HG03108 (cell line): ENCODE measurements around the gene CCDC12.

Experiments used
- ATAC-seq: cut with Tn5 transposase; IDR thresholded peaks from one replicate; pipeline ENCODE4 v1.9.1; 2021; ENCODE audit warnings: moderate library complexity; ENCODE audit not compliant: unreplicated experiment

The CCDC12 gene

DNA sequence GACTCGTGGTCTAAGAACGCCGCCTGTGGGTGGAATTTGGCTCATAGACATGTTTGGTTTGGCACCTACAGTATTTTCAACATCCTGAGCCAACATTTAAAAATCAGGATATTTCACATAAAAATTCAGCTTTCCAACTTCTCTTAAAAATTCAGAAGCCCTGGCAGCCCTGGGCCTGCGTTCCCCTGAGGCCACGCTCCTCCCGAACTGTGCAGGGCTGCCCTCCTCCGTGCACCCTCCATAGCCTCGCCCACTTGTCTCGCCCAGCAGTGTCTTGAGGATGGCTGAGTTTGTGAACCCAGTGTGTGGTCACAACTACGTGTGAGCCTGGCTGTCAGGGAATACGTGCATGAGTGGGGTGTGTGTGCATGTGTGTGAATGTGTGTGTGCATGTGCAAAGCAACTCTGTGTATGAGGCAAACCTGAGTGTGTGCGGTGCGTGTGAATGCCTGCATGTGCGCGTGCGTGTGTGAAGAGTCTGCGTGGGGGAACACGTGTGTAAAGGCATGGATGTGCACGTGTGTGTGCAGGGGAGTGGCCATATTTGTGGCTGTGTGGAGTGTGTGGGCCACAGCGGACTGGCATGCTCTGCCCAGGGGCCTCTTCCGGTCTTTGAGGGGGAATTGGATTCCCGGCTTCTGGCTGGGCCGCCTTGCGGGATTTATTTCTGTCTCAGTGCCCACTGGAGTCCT lies 68.1 kb downstream of the CCDC12 start:
- ATAC-seq, result no peak

DNA sequence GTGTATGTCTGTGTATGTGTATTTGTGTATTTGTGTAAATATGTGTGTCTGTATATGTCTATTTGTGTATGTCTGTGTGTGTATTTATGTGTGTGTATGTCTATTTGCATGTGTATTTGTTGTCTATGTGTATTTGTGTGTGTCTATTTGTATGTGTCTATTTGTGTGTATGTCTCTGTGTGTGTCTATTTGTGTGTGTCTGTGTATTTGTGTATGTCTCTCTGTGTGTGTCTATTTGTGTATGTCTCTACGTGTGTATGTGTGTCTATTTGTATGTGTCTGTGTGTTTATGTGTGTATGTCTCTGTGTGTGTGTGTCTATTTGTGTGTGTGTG lies 68.6 kb downstream of the CCDC12 start:
- ATAC-seq, result no peak

DNA sequence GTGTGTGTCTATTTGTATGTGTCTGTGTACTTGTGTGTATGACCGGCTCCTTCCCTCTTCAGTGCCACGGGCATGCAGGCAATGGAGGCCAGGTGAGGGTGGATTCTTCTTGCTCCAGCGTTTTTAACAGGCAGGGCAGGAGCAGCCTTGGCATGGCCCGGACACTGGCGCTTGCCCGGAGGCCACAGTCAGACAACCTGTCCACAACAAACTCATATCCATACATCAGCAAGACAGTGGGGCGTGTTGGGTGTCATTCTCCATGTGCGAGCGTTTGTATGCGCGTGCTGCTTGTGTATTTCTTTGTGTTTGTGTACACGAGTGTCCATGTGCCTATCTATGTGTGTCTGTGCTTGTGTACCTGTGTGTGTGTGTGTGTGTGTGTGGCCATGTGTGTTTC lies 69.3 kb downstream of the CCDC12 start:
- no peak for ATAC-seq

DNA sequence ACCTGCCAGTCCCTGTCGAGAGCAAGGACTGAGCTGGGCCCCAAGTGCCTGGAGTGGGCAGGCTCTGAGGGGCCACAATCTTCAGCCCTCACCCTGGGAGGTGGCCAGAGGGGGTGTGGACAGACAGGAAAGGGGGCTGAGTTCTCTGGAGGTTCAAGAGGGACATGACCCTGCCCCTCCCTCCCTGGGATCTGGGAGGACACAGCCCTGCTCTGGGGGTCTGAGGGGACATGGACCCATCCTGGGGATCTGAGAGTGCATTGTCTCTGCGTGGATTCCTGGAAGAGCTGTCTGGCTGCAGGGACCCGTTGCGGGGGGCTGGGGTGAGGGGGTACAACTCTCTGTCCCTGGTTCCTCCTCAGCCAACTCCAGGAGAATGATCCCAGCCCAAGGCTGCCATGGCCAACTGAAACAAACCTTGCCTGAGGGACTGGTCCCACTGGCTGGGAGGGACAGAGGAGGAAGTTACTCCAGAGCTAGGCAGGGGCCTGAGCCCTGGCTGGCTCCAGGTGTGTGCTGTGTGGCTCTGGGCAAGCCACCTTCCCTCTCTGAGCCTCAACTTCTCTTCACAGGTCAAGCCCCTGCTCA lies 70.0 kb downstream of the CCDC12 start:
- no peak for ATAC-seq

DNA sequence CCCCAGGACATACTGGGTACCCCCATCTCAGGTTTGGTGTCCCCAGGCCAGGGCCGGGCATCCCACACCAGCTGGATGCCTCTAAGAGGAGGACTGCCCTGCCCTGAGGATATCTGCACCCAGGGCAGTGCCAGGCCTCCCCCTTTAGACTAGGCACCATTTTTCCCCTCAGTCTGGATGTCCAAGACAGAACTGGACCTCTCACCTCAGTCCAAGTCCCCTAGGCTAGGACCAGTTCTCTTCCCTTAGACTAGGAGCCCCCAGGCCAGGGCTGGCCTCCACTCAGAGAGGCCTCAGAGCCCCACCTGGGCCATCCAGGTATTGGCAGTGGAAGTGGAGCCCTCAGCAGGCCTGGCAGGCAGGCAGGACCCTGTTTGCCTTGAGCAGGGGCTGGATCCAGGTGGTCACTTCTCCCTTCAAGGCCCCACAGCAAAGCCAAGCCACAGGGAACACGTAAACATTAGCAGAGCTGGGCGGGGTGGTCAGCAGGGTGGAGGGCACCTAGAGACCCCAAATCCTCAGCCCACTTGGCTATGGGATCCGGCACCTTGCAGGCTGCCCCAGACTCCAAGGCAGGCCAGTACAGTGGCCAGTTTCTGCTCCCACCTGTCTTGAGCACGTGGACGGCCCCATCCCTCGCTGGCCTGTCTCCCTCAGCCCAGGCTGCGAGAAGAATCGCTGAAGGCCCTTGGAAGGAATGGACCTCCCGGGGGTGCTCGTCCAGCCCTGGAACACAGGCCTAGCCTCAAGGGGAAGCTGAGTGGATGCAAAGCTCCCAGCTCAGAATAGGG lies 70.7 kb downstream of the CCDC12 start:
- ATAC-seq, result no peak

DNA sequence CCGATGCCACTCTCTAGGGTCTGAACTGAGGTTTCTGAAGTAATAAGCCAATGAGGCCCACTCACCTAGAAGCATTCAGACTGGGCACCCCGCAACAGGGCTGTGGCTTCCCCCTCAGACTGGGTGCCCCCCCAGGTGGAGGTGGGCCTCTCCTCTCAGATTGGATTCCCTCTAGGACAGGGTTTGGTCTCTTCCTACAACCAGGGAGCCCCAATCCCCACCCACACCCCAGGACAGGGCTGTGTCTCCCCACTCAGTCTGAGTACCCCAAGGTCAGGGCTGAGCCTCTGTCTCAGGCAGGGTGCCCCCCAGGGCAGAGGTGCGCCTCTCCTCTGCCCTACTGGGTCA lies 71.4 kb downstream of the CCDC12 start:
- ATAC-seq, result no peak

DNA sequence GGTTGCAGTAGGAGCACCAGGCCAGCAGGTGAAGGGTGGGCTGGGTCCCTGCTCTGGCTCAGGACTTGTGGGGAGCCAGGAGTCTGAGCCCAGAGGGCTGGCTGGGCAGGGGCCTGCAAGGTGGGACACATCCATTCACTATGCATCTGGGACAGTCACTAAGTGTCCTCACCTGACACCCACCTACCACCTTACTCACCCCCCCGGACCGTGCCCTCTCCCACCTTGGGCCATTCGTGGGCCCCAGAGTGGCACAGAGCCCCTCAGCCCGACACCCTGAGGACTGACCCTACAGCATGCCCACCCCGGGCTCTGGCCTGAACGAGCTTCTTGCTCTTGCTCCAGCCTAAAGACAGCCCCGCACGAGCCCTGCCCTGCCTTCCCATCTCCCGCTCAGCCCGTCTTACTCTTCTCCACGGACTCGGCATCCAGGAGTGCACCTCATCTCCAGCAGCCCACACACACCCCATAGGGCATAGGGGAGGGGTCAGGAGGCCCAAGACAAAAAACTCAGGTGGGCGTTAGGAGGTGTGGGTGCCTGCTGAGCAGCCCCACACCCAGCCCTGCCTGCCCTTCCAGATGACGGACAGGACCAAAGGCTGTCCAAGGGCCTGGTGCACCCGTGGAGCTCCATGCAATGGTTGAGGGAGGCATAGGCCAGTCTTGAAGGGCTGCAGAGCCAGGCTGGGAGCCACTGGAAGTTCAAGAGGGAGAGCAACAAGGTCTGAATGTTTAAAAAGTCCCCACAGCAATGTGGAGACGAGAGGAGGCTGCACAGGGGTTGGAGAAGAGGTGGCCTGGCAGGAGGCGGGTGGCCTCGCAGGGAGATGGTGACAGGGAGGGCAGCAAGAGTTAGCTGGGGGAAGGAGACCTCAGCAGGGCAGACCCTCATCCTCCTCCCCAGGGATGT lies 72.0 kb downstream of the CCDC12 start:
- no peak for ATAC-seq

DNA sequence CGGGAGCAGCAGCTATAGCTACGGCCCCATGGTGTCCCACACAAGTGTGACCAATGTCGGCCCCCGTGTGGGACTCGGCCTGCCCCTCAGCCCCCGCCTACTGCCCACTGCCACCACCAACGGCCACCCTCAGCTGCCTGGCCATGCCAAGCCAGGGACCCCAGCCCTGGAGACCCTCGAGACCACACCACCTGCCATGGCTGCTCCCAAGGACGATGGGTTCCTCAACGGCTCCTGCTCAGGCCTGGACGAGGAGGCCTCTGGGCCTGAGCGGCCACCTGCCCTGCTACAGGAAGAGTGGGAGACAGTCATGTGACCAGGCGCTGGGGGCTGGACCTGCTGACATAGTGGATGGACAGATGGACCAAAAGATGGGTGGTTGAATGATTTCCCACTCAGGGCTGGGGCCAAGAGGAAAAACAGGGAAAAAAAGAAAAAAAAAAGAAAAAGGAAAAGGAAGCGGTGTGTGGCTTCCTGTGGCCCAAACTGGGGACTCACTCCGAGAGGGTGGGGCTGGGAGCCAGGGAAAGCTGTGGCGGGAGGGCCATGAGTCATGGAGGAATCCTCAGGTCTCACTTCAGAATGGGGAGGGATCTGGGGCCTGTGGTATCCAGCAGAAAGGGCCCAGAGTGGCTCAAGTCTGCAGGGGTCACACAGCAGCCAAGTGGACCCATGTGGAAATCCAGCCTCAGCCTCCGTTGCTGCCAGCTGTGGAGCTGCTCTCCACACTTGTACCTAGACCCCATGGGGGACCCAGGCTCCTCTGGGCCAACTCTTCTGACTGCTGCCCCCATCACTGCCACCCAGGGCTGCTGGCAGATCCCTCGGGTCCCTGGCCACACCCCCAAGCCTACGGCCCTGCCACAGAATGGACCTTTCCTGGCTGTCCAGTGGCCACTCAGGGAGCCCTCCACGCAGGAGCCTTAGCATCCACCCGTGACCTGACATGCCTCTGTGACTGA lies 72.9 kb downstream of the CCDC12 start:
- ATAC-seq, result no peak

DNA sequence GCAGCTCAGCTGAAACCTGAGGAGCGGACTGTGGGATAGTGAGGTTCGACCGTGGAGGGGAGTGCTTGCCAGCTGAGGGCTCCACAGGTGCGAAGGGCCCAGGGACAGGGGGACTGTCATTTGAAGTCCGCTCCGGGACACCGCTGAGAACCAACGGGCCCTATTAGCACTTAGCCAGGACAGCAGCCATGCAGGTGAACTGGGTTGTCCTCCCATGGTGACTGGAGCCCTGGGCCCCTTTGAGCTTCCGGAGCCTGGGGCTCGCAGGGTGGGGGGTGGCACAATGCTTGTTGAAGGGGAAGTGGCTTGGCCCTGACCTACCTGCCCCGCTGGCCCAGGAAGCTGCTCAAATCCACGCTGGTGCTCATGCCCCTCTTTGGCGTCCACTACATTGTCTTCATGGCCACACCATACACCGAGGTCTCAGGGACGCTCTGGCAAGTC lies 74.3 kb downstream of the CCDC12 start:
- no peak for ATAC-seq

DNA sequence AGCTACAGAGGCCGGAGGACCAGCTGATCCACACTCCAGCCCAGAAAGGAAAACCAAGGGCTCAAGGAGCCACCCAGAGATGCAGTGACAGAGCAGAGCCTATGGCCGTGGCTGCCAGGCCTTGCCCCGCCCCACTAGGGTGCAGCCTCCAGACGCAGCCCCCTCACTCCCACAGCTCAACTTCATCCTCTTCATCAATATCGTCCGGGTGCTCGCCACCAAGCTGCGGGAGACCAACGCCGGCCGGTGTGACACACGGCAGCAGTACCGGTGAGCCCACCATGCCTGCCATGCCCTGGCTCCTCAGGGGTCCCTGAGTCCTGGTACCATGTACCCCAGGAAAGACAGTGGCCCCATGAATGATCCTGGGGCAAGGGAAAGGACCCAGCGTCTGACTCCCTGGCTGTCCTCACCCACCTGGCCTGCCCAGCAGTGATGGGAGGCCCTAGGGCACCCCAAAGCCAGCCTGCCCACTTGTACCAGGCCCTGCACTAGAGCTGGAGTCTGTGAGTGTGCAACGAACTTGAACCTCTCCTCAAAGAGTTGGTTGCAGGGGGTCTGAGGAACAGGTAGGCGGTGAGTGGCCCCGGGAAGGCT lies 74.9 kb downstream of the CCDC12 start:
- ATAC-seq, result no peak

DNA sequence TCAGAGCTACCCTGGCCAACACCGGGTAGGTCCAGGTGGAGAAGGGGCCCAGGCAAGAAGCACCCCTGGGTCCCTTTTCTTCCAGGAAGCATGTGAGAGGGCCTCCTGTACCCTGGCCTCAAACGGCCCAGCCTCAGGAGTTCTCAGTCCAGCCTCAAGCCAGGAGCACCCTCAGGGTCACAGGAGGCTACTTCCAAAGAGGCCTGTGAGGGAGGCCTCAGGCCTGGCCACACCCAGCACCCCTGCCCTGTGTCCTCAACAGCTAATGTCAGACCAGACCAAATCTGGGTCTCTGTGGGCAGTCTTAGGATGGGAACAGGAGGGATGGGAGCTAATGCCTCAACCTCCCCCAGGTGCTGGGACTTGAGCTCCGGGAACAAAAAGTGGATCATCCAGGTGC lies 75.5 kb downstream of the CCDC12 start:
- ATAC-seq, result no peak

DNA sequence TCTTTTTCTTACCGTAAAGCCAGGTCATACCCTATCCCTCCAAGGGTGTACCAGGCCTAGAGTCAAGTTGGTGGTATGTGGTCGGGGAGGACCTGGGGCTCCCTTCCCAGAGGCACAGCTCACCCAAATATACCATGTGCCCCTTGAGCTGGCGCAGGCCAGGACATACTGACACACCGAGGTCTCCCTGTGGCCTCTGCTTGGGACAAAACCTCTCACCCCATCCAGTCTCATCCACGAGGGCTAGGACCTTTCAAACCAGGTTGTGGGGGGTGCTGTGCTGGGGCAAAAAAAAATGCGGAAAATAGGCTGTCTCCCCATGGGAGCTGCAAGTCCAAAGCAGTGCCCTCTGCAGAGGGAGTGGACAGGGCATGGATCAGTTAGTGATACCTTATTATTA lies 76.2 kb downstream of the CCDC12 start:
- ATAC-seq, result no peak

DNA sequence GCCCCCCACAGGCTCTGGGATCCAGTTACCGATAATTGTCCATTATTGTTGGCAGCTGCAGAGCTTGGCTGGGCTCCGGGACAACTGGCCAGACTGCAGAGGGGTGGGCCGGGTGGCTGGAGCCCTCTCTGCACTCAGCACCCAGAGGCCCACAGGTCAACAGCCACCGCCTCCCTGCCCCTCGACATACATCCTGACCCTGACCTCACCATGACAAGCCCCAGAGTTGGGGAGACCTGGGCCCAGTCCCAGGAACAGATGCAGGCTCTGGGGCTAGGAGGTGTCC lies 76.6 kb downstream of the CCDC12 start:
- ATAC-seq, result no peak

DNA sequence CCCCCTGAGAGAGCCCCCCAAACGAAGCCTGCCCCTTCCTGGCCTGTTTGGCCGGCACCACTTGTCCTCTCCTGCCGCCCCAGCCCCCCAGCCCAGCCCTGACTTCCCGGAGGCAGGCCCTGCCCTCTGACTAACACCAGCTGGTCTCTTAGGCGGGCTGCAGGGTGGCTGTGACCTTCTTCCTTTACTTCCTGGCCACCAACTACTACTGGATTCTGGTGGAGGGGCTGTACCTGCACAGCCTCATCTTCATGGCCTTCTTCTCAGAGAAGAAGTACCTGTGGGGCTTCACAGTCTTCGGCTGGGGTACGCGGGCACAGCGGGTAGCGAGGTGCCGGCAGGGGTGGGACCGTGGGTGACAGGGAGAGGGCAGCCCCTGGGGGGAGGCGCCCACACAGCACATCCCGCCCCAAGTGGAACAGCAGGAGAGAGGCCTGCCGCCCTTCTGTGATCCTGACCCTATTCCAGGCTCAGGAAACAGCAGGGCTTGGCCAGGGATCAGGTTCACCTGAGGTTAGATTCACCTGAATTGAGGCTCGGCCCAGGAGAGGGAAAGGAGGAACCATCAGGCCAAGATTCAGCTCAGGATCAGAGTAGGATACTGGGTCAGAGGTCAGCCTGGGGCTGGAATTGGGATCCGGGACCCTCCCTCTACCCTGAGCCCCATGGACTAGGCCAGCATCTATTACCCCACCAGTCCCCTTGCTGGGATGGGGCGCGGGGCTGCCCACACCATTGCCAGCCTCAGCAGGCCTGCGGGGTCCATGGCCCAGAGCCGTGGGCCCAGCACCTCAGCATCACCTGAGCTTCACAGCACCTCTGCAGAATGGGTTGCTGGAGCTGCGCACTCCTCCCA lies 77.2 kb downstream of the CCDC12 start:
- ATAC-seq, result no peak

DNA sequence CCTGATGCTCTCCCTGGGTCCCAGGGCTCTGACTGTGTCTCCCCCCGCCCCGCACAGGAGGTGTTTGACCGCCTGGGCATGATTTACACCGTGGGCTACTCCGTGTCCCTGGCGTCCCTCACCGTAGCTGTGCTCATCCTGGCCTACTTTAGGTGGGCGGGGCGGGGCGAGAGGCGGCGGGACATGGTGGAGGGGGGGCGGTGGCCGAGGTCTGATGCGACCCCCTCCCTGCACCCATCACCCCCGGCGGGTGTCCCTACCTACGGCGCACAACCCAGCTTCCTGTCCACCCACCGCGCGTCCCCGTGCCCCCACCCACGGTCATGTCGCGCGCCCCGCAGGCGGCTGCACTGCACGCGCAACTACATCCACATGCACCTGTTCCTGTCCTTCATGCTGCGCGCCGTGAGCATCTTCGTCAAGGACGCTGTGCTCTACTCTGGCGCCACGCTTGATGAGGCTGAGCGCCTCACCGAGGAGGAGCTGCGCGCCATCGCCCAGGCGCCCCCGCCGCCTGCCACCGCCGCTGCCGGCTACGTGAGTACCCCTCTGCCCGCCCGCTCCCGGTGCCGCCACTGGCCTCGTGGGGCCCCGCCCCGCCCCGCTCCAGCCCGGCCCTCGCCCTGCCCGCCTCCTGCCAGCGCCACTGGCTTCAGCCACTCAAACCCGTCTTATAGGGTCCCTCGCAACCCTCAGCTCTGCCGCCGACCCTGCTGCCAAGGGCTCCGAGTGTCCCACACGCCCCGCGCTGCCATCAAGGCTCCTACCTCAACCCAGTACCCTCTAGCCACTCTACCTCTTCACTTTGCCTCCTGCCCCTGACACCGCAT lies 78.0 kb downstream of the CCDC12 start:
- no peak for ATAC-seq

DNA sequence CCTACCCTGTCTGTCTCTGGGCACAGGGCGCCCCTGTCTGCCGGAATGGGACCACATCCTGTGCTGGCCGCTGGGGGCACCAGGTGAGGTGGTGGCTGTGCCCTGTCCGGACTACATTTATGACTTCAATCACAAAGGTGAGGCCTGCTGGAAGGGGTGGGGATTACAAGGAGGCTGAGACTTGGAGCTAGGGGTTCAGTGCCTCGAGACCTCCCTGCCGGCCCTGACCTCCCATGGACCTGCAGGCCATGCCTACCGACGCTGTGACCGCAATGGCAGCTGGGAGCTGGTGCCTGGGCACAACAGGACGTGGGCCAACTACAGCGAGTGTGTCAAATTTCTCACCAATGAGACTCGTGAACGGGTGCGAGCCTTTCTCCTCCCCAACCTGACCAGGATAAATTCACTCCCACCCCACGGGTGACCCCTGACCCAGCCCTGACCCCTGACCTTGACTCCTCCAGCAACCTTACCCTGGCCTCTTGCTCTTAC lies 78.7 kb downstream of the CCDC12 start:
- no peak for ATAC-seq

DNA sequence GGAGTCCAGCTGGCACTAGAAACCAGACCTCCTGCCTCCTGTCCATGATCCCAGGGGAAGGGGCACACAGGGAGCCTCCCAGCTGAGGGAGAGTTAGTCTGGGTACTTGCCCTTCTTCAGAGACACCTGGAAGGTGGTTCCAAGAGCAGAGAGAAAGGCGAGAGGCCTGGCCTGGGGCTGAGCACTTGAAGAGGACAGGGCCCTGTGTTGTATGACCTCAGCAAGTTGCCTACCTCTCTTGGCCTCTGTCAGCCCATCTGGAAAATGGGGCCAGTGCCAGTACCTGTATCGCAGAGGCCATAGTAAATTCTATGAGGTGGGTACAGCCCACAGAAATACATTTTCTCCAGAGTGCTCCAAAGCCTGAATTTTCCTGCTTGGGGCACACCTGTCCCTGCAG lies 79.5 kb downstream of the CCDC12 start:
- no peak for ATAC-seq

DNA sequence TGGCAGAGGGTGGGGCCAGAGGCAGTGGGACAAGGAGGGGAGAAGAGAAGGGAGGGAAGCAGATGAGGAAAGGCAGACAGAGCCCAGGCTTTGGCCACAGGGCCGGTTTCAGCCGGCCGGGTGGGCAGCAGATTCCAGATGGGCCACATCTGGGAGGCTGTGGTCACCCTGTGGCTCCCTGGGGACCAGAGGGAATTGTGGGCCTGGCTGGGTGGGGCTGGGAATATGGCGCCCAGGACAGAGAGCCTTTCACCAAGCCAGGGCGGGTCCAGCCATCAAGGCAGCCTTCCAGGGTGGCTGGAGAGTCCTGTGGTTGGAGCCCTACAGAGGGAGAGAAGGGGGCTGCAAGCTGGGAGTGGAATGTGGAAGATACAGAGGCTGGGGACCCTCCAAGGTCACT lies 80.2 kb downstream of the CCDC12 start:
- no peak for ATAC-seq
